HG02763 (cell line): ENCODE results near the gene ZNF579.
"Not testable (repeated sequence)": the region's sequence is repeated elsewhere in the genome, so short reads cannot be mapped to it uniquely, and the experiment has no call there.

Experiments used
- ATAC-seq: cut with Tn5 transposase; IDR thresholded peaks from one replicate; pipeline ENCODE4 v1.9.1; 2021; ENCODE audit warnings: mild to moderate bottlenecking, moderate library complexity; ENCODE audit not compliant: unreplicated experiment

Gene ZNF579

DNA sequence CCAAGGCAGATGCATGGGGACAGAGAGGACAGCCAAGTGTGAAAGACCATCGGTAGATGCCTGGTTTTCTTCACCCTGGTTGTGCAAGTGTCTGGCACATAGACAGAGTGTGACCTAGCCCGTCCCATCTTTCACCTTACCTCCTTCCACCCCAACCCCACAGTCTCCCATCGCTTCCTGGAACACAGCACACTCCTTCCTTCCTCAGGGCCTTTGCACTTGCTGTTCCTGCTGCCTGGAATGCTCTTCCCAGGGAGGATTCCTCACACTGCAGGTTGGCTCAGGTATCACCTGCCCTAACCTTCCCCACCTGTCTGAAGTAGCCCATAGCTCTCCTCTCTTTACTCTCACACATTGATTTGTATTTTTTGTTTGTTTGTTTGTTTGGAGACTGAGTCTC is 15.7 kb upstream of the ZNF579 start:
- ATAC-seq = no peak

DNA sequence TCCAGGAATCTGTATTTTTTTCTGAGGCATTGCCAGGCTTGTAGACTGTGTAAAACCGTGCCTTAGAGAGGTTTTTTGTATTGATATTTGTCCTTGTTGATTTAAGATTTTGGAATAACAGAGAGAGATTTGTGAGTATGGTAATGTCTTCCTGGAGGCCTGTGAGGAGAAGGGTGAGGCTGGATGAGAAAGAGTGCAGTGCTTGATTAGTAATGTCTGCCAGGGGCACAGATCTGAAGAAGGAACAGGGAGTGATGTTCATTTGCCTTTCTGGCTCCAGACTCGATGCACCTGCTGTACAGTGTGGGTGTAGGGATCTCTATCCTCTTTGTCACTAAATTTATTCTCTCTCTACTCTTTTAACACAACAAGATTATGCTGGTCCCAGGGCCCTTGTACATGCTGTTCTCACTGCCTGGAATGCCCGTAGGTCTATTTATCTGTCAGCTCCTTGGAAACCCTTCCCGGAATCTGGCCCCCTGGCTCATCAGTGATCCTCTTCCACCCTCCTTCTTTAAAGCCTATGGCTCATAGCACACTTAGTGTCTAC is 14.4 kb upstream of the ZNF579 start:
- no peak for ATAC-seq

GRCh38 chr19:55593096-55593772 is 12.6 kb upstream of the ZNF579 start:
- no peak for ATAC-seq

DNA sequence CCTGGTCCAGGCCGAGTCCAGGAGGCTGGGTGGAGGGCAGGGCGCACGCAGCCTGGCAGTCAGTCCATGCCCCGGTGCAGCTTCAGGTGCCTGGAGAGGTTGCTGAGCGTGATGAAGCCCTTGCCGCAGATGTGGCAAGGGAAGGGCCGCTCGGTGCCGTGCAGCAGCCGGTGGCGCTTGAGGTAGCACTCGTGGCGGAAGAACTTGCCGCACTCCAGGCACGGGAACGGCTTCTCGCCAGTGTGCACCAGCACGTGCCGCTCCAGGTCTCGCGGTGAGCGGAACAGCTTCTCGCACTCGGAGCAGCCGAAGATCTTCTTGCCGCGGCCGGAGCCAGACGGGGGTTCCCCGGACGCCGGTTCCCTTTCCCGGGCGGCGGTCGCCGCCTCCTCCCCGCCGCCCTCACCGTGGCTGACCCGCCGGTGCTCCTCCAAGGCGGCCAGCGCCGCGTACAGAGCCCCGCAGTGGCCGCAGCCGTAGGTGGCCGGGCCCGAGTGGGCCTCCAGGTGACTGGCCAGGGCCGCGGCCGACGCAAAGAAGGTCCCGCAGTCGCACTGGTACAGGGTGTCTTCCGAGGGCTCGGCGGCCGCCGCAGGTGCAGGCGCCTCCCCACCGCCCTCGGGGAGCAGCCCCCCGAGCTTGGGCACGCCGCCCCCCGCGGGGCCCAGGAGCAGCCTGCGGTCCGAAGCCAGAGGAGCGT is 11.9 kb upstream of the ZNF579 start:
- ATAC-seq = no peak

DNA sequence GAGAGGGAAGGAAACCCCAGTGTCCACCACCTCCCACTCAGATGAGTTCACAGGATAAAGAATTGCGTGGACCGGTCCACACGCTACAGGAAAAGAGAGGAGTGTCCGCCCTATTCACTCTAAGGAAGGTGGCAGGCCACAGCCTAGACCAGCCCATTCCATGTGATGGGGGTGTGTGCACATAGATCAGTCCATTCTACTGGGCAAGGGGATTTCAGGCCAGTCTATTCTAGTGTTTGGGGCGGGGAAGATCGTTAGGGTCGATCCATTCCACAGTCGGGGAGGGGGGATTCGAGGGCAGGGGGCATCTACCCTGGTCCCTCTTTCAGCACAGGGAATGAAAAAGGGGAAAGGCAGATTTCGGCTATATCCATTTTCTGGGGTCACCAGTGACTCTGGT is 10.9 kb upstream of the ZNF579 start:
- ATAC-seq = no peak

DNA sequence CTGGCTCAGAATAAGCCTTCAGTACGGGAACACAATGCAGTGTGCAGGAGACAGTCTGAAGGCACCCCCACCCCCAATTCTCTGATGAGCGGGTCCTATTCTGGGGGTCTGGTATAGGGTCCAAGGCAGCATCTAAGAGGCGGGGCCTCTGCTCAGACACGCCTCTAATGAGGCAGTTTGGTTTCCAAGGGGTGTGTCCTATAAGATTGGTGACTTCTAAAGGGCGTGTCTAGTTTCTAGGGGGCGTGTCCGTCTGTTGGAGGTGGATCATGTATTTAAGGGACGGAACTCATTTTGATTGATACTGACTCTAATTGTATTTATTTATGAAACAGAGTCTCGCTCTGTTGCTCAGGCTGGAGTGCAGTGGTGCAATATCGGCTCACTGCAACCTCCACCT is 10.0 kb upstream of the ZNF579 start:
- ATAC-seq = no peak

GRCh38 chr19:55590109-55590508 is 9.5 kb upstream of the ZNF579 start:
- ATAC-seq = no peak

DNA sequence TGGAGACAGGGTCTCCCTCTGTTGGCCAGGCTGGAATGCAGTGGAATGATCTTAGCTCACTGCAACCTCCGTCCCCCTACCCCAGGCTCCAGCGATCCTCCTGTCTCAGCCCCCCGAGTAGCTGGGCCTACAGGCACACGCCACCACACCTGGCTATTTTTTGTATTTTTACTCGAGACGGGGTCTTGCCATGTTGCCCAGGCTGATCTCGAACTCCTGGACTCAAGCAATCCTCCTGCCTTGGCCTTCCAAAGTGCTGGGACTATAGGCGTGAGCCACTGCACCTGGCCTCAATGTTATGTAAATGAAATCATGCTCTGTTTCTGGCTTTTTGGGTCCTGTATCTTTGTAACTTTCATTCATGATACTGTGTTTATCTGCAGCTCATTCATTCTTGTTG is 8.1 kb upstream of the ZNF579 start:
- ATAC-seq = no peak

- peak; percentile 65 for ATAC-seq
Observed at GRCh38 chr19:55586976-55587668, 6.5 kb upstream of the ZNF579 start.

DNA sequence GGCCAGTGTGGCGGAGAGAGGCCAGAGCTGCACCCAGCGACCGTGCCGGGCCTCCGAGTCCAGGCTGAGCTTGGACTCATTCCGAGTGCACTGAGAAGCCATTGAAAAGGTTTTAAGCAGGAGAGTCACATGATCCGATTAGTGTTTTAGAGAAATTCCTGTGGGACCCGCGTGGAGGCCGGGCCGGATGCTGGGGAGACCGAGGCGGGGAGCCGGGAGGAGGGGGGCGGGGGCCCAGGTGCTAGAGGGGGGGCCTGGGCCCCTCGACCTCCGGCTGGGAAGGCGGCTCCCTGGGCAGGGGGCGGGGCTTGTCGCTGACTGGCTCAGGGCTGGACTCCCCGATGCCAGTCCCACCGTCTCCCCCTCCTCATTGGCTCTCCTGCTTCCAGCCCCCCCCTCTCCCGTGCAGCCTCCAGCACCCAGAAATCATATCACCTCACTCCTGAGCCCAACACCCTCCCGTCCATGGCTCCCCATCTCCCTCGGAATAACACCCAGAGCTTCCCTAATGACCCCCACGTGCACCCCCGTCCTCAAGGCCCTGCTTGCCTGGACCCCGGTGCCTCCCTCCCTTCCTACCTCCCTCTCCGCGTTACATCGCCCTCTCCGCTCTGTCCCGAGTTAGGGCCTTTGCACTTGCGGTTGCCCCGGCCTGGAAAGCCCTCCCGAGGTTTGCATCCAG is 5.2 kb upstream of the ZNF579 start:
- ATAC-seq = no peak

DNA sequence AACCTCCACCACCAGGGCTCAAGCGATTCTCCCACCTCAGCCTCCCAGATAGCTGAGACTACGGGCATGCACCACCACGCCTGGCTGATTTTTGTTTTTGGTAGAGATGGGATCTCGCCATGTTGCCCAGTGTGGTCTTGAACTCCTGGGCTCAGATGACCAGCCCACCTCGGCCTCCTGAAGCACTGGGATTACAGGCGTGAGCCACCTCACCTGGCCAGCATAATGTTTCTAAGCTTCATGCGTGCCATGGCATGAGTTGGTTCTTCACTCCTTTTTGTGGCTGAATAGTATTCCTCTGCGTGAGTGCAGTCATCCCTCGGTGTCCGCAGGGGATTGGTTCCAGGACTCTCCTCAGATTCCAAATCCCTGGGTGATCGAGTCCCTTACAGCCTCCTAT is 4.2 kb upstream of the ZNF579 start:
- no peak for ATAC-seq

- not testable (repeated sequence) for ATAC-seq
Observed at GRCh38 chr19:55583897-55584296, 3.2 kb upstream of the ZNF579 start.

DNA sequence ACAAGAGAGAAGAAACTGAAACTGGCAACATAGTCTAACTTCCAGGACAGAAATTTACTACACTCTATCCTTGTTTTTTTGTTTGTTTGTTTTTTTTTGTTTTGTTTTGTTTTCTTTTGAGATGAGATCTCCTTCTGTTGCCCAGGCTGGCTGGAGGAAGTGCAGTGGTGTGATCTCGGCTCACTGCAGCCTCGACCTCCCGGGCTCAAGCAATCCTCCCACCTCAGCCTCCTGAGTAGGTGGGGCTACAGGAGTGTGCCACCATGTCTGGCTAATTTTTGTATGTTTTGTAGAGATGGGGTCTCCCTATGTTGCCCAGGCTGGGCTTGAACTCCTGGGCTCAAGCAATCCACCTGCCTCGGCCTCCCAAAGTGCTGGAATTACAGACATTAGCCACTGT is 1.6 kb upstream of the ZNF579 start:
- ATAC-seq = not testable (repeated sequence)

DNA sequence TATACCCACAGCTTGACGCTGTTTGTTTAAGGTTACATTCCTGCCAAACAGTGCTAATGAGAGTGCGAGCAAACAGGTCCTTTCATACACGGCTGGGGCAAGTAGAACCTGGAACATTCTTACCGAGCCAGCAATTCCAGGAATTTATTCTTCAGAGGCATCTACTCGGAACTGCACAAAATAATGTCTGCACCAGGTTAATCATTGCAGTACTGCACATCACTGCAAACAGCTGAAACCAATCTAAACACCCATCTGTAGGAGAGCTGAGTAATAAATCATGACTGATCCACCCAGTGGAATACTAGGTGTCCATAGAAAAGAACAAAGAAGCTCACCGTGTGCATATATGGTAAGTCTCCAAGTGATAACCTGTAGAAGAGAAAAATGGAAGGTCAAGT is 1.2 kb upstream of the ZNF579 start:
- no peak for ATAC-seq

DNA sequence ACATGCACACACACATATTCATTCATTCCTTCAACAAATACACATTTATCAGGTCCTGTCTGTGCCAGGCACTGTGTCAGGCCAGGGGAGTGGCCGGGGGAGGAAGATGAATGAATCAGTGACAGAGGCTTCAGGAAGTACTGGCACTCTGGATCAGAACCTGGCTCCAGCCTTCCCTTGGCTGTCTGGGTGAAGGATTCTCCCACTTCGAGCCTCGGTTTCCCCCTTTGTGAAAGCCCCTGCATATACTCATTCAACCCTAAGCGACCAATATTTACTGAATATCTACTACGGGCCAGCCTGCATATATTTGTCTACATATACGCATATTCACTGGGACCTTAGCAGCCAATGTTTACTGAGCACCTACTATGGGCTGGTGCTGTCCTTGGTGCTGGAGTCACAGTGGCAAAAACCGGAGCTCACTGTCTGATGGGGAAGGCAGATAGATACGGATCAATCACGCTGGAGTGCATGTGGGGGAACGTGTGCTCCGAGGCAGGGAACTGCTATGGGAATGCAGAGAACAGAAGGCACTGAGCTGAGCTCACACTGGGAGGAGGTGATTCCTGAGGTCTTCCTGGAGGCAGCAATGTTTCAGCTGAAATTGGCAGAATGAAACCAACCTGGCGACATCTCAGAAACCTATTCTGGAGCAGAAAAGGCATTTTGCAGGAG is 636 bp upstream of the ZNF579 start:
- ATAC-seq = no peak

DNA sequence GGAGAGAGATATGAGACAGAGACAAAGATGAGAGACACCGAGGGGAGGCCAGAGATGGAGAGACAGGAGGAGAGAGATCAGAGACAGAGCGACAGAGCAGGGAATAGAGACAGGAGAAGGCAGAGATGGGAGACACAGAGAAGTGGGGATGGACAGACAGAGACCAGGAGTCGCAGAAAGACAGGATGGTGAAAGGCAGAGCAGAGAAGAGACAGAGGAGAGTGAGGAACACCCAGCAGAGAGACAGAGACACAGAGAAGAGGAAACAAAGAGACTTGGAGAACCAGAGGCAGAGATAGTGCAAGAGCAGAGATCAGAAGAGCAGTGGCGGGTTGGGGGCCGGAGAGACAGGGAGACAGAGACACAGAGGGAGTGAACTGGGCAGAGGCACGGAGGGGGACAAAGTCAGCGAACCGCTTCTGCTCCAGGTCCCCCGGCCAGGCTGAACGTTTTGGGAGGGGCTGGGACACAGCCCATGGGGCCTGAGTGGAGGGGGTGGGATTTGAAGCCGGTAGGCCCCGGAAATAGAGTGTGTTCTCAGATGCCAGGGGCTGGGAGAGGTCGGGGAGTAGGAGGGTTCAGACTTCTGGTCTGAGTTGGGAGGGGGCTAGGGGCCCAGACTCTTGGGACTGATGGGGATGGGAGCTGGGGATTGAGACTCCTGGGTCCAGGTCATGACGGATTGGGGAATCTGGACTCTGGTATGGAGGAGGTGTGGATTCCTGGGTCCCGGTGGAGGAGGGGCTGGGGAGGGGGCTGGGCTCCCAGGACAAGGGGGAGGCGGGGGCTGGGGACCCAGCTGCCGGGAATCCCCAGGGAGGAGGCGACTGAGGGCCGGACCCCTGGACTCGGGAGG is 654 bp downstream of the ZNF579 start:
- no peak for ATAC-seq

- ATAC-seq = no peak
Observed at GRCh38 chr19:55578761-55579747, 1.6 kb downstream of the ZNF579 start.

GRCh38 chr19:55578031-55578760 is 2.5 kb downstream of the ZNF579 start:
- no peak for ATAC-seq
